GM12874 (cell line): ENCODE results near the gene HTR3B.

Experiments used
- TF ChIP-seq, protein P1 (sequence below): IDR thresholded peaks from 2 replicates; pipeline ENCODE4 v1.5.1; 2011; ENCODE audit warnings: low read depth, mild to moderate bottlenecking, control low read depth, low read length, moderate library complexity; ENCODE audit not compliant: insufficient read depth

Gene HTR3B

GRCh38 chr11:113934761-113935160, 30.2 kb downstream of the HTR3B start:
- TF ChIP-seq, protein P1, sequence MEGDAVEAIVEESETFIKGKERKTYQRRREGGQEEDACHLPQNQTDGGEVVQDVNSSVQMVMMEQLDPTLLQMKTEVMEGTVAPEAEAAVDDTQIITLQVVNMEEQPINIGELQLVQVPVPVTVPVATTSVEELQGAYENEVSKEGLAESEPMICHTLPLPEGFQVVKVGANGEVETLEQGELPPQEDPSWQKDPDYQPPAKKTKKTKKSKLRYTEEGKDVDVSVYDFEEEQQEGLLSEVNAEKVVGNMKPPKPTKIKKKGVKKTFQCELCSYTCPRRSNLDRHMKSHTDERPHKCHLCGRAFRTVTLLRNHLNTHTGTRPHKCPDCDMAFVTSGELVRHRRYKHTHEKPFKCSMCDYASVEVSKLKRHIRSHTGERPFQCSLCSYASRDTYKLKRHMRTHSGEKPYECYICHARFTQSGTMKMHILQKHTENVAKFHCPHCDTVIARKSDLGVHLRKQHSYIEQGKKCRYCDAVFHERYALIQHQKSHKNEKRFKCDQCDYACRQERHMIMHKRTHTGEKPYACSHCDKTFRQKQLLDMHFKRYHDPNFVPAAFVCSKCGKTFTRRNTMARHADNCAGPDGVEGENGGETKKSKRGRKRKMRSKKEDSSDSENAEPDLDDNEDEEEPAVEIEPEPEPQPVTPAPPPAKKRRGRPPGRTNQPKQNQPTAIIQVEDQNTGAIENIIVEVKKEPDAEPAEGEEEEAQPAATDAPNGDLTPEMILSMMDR = no peak

DNA sequence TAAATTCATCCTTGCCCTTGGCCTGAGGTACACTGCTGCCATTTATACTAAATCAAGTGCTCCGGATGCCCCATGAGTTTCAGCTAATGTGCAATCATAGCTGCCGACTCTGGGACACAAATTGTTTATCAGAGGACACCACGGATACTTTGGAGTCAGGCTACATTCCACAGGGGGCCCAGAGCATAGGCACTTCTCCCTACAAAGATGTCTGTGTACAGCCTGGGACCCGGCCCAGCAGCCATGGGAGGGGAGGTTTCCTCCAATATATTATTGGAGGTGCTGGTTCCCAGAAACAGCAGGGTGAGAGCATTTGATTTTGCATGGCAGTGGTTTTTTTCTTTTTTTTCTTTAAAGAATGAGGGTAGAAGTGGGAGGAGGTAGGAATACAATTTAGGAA, 31.3 kb downstream of the HTR3B start:
- TF ChIP-seq, protein P1 = no peak

- TF ChIP-seq, protein P1 = no peak
Observed at GRCh38 chr11:113937918-113938317, 33.3 kb downstream of the HTR3B start.

DNA sequence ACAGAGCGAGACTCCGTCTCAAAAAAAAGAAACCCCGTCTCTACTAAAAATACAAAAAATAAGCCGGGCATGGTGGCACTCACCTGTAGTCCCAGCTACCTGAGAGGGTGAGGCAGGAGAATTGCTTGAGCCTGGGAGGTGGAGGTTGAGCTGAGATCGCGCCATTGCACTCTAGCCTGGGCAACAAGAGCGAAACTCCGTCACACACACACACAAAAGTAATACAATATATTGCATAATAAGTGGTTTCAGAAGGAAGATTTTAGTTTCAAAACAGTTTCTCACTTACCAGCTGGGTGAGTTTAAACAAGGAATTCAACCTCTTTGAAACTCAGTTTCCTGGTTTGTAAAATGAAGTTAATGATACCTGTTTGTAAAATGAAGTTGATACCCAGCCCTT, 37.7 kb downstream of the HTR3B start:
- TF ChIP-seq, protein P1 = no peak

GRCh38 chr11:113947994-113948393, 43.4 kb downstream of the HTR3B start:
- TF ChIP-seq, protein P1 = no peak

DNA sequence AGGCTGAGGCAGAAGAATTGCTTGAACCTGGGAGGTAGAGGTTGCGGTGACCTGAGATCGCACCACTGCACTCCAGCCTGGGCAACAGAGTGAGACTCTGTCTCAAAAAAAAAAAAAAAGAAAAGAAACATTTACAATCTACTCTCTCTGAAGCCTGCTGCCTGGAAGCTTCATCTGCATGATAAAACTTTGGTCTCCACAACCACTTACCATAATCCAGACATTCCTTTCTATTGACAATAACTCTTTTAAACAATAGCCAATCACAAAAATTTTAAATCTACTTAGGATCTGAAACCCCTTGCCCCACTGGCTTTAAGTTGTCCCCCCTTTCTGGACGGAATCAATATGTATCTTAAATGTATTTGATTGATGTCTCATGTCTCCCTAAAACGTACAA, 45.3 kb downstream of the HTR3B start:
- TF ChIP-seq, protein P1 = no peak

DNA sequence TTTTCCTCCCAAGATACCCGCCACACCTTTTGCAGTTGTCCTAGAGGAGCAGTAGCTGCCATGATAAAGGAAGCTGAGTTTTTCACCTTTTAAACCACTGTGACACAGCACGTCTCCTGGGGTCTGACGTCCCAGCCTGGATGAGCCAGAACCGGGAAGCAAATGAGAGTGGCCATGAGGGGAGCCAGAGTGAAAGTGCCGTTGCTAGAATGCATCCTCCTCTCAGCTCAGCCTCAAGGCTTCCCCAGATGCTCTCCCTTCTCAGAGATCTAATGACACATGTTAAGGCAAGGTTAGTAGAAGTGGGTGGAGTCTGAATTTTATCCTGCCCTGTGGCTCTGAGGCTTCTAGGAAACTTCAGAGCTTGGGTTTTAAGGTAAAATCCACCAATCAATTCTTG, 46.9 kb downstream of the HTR3B start:
- TF ChIP-seq, protein P1 = no peak

GRCh38 chr11:113952070-113952469, 47.5 kb downstream of the HTR3B start:
- TF ChIP-seq, protein P1 = no peak
